Panc1 (cell line): Measurements from ENCODE around the gene DDX25. TPM values are rescaled to one million over a fixed set of nuclear protein-coding genes. Genes with fewer than 3 reads are reported as not detected.
A peak's percentile ranks its signal among the peaks of the same experiment; 100 is the strongest.

Source experiments
- ATAC-seq: fragments of 200-7000 bp; cut with Tn5 transposase; 2 replicates; pipeline ENCODE4 v1.9.1; 2020; ENCODE audit warnings: mild to moderate bottlenecking, moderate library complexity
- BruUV-seq: library from RNA; stranded (reverse); fragments of 400-500 nt; replicated peaks from 2 replicates; lab custom pipeline; 2021; lab: Mats Ljungman, UMichigan
- CTCF ChIA-PET: fragments of 300-600 bp; sonication (Branson Sonifier 250); formaldehyde crosslinking; loops from one replicate; lab custom pipeline; 2022; ENCODE audit warnings: antibody characterized with exemption; lab: Charles Lee
- POLR2A ChIA-PET: fragments of 300-600 bp; sonication (Branson Sonifier 250); formaldehyde crosslinking; loops from one replicate; lab custom pipeline; 2022; ENCODE audit warnings: antibody characterized with exemption; lab: Charles Lee
- DNase-seq: peaks from one replicate; pipeline ENCODE4 v3.0.0-alpha.2; 2010; ENCODE audit warnings: low read depth, low spot score
- H3K27ac ChIP-seq: 2 replicates; pipeline ENCODE4 v1.5.1; 2011; ENCODE audit warnings: mild to moderate bottlenecking, low read length, inconsistent platforms
- H3K27me3 ChIP-seq: fragments of 200-500 bp; sonication (Bioruptor generic); 2 replicates; pipeline ENCODE4 v1.6.0; 2014; ENCODE audit warnings: low read length, inconsistent platforms; ENCODE audit not compliant: control insufficient read depth, insufficient read depth
- H3K36me3 ChIP-seq: fragments of 200-500 bp; sonication (Bioruptor generic); 2 replicates; pipeline ENCODE4 v1.5.1; 2014; ENCODE audit warnings: inconsistent platforms, mild to moderate bottlenecking, low read length, moderate library complexity; ENCODE audit not compliant: control insufficient read depth, insufficient read depth
- H3K4me1 ChIP-seq: 2 replicates; pipeline ENCODE4 v1.5.1; 2011; ENCODE audit warnings: inconsistent platforms, mild to moderate bottlenecking, low read length, moderate library complexity; ENCODE audit not compliant: control insufficient read depth, insufficient read depth
- H3K4me3 ChIP-seq, 2 experiments: 2 replicates each; pipeline ENCODE4 v1.5.1; 2011 to 2012; ENCODE audit warnings: low read depth in 2 of 2, low read length in 2 of 2, mild to moderate bottlenecking in 2 of 2, inconsistent platforms in 1 of 2, moderate library complexity in 1 of 2
- H3K9me3 ChIP-seq: fragments of 200-500 bp; sonication (Bioruptor generic); 2 replicates; pipeline ENCODE4 v1.5.1; 2014; ENCODE audit warnings: low read depth, mild to moderate bottlenecking, inconsistent platforms, low read length, moderate library complexity; ENCODE audit not compliant: control insufficient read depth, insufficient read depth
- POLR2AphosphoS5 ChIP-seq: IDR thresholded peaks from 2 replicates; pipeline ENCODE4 v1.6.1; 2012; ENCODE audit warnings: mild to moderate bottlenecking, low read depth, low read length, moderate library complexity
- SIN3A ChIP-seq: IDR thresholded peaks from 2 replicates; pipeline ENCODE4 v1.6.1; 2012; ENCODE audit warnings: low read depth, mild to moderate bottlenecking, low read length, moderate library complexity, borderline replicate concordance; ENCODE audit not compliant: insufficient read depth
- TCF7L2 ChIP-seq: IDR thresholded peaks from 2 replicates; pipeline ENCODE4 v1.6.1; 2011; ENCODE audit warnings: mild to moderate bottlenecking, low read depth, low read length, inconsistent platforms
- in situ Hi-C: cut with HindIII; loops from 2 replicates; pipeline ENCODE4 v1.10.0; 2016; ENCODE audit warnings: low sequenced_read_pairs, low pct_unique_long_range_greater_than_20kb
- intact Hi-C: fragments of 100-400 bp; cut with micrococcal nuclease; formaldehyde crosslinking; loops from one replicate; pipeline ENCODE4 v1.10.0; 2022; ENCODE audit not compliant: unreplicated experiment
- total RNA-seq: library from RNA; stranded (reverse); gene quantifications from one replicate; pipeline ENCODE4 v1.2.1, GENCODE V29; 2021; ENCODE audit not compliant: unreplicated experiment
- TF ChIP-seq, protein P1 (sequence below): fragments of 450-650 bp; IDR thresholded peaks from 2 replicates; pipeline ENCODE4 v1.5.1; 2017; ENCODE audit warnings: mild to moderate bottlenecking
- TF ChIP-seq, protein P2 (sequence below), 2 experiments: IDR thresholded peaks; 2 replicates each; pipeline ENCODE4 v1.6.1; 2011 to 2012; ENCODE audit warnings: low read depth in 2 of 2, control low read depth in 1 of 2, low read length in 1 of 2, mild to moderate bottlenecking in 1 of 2, moderate library complexity in 1 of 2; ENCODE audit not compliant: insufficient read depth in 1 of 2

The DDX25 gene
- total RNA-seq, 1 experiment from 2014 or later = 0.15 TPM

DNA sequence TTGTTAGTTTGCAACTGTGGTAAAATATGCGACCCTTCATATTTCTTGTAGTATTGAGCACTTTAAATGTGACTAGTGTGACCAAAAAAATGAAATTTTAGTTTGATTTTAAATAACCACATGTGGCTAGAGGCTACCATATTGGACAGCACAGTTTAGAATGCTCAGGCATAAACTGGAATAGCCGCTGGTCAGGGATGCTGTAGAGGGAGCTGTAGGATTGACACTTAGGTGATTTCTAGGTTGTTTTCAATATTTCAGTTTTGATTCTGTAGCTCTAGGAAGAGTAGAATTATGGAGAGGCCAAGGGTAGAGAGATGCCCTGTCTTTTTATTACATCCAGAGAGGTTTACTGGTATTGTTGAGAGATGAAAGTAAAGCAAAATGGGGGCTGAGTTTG is 30.7 kb downstream of the DDX25 start:
- H3K4me1 ChIP-seq = peaks cover 4% of the 10 kb centered on the region; the same call in 1 of the 2 replicates
- in situ Hi-C loops (loop anchor here (25.0 kb wide), 1 partner anchor 277 kb away; the partner anchor contains the start of genes FAM118B and RPUSD4), intact Hi-C loops (no loop called here)
- no TSS peak for BruUV-seq
- no peaks in the 10 kb centered on the region for H3K9me3 ChIP-seq
- DNase-seq (no peak), ATAC-seq (no peak)
- ChIA-PET POLR2A (no interaction called here), CTCF (no interaction called here)
- H3K36me3 ChIP-seq = no peaks in the 10 kb centered on the region
- TF ChIP-seq, protein P1, sequence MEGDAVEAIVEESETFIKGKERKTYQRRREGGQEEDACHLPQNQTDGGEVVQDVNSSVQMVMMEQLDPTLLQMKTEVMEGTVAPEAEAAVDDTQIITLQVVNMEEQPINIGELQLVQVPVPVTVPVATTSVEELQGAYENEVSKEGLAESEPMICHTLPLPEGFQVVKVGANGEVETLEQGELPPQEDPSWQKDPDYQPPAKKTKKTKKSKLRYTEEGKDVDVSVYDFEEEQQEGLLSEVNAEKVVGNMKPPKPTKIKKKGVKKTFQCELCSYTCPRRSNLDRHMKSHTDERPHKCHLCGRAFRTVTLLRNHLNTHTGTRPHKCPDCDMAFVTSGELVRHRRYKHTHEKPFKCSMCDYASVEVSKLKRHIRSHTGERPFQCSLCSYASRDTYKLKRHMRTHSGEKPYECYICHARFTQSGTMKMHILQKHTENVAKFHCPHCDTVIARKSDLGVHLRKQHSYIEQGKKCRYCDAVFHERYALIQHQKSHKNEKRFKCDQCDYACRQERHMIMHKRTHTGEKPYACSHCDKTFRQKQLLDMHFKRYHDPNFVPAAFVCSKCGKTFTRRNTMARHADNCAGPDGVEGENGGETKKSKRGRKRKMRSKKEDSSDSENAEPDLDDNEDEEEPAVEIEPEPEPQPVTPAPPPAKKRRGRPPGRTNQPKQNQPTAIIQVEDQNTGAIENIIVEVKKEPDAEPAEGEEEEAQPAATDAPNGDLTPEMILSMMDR = peak; percentile 35; the same call in 1 of the 2 replicates
- no peak for TF ChIP-seq POLR2AphosphoS5
- H3K4me3 ChIP-seq = no peak overlapping the region
- H3K27ac ChIP-seq = no peak overlapping the region
- H3K27me3 ChIP-seq = peaks cover 4% of the 10 kb centered on the region

DNA sequence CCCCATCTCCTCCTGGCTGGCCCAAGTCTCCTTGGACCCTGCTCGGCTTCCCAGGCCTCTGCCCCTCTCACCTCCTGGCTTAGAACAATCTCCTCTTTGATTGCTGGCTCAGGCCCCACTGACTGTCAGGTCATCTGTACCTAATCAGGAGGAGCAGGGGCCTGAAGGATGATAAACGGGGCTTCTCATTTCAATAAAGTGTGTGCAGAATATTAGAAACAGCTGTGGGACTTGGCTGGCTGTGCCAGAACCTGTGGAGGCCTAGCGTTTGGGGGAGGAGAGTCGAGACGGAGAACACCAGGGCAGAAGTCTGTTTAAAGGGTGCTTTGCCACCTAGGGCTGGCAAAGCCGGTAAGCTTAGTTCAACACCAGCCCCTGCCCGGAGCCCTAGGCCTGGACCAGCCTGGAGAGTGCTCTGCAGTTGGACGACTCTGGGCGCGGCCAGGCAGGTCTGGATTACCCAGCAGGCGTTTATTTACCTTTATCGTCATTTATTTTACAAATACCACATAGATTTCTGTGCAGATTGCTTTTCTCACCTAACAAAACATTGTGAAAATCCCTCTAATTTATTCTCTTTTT is 31.4 kb downstream of the DDX25 start:
- TF ChIP-seq, protein P1 = no peak
- TF ChIP-seq SIN3A (no peak), POLR2AphosphoS5 (no peak), TCF7L2 (no peak)
- TF ChIP-seq, protein P2, sequence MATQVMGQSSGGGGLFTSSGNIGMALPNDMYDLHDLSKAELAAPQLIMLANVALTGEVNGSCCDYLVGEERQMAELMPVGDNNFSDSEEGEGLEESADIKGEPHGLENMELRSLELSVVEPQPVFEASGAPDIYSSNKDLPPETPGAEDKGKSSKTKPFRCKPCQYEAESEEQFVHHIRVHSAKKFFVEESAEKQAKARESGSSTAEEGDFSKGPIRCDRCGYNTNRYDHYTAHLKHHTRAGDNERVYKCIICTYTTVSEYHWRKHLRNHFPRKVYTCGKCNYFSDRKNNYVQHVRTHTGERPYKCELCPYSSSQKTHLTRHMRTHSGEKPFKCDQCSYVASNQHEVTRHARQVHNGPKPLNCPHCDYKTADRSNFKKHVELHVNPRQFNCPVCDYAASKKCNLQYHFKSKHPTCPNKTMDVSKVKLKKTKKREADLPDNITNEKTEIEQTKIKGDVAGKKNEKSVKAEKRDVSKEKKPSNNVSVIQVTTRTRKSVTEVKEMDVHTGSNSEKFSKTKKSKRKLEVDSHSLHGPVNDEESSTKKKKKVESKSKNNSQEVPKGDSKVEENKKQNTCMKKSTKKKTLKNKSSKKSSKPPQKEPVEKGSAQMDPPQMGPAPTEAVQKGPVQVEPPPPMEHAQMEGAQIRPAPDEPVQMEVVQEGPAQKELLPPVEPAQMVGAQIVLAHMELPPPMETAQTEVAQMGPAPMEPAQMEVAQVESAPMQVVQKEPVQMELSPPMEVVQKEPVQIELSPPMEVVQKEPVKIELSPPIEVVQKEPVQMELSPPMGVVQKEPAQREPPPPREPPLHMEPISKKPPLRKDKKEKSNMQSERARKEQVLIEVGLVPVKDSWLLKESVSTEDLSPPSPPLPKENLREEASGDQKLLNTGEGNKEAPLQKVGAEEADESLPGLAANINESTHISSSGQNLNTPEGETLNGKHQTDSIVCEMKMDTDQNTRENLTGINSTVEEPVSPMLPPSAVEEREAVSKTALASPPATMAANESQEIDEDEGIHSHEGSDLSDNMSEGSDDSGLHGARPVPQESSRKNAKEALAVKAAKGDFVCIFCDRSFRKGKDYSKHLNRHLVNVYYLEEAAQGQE (IDR thresholded peaks at IDR 0.05; ENCODE audit: insufficient read depth in 1 of 2, low read depth in 2 of 2, low read length in 1 of 2) = no peak
- no peaks in the 10 kb centered on the region for H3K36me3 ChIP-seq
- no TSS peak for BruUV-seq
- intact Hi-C loops (no loop called here), in situ Hi-C loops (loop anchor here (25.0 kb wide), 1 partner anchor 277 kb away; the partner anchor contains the start of genes FAM118B and RPUSD4)
- DNase-seq (no peak), ATAC-seq (no peak)
- H3K9me3 ChIP-seq = no peaks in the 10 kb centered on the region
- no peak overlapping the region for H3K4me3 ChIP-seq
- CTCF ChIA-PET = no interaction called here
- POLR2A ChIA-PET = no interaction called here
- peaks cover 4% of the 10 kb centered on the region; the same call in 1 of the 2 replicates for H3K4me1 ChIP-seq
- no peak overlapping the region for H3K27ac ChIP-seq
- peaks cover 4% of the 10 kb centered on the region for H3K27me3 ChIP-seq
